OCI-LY7 (cell line): ENCODE data around the gene C1GALT1. TPM values are rescaled to one million over a fixed set of nuclear protein-coding genes. Genes with fewer than 3 reads are reported as not detected.

ENCODE experiments used
- BruUV-seq: library from RNA; stranded (reverse); fragments of 400-500 nt; replicated peaks from 2 replicates; lab custom pipeline; 2021; lab: Mats Ljungman, UMichigan
- CTCF ChIA-PET: fragments of 300-600 bp; sonication (Branson Sonifier 250); formaldehyde crosslinking; loops from one replicate; lab custom pipeline; 2022; ENCODE audit warnings: antibody characterized with exemption; ENCODE audit not compliant: unreplicated experiment; lab: Charles Lee
- POLR2A ChIA-PET: fragments of 300-600 bp; sonication (Branson Sonifier 250); formaldehyde crosslinking; loops from one replicate; lab custom pipeline; 2022; ENCODE audit warnings: antibody characterized with exemption; lab: Charles Lee
- DNase-seq: peaks from one replicate; pipeline ENCODE4 v3.0.0-alpha.2; 2015; ENCODE audit warnings: low spot score
- H2AFZ ChIP-seq: fragments of 200-600 bp; sonication (generic), shearing (Covaris generic); 2 replicates; pipeline ENCODE4 v1.6.1; 2014; ENCODE audit warnings: mild to moderate bottlenecking, antibody characterized with exemption, low read length, moderate library complexity
- H3K27ac ChIP-seq: fragments of 200-600 bp; sonication (generic); 2 replicates; pipeline ENCODE4 v1.5.1; 2014; ENCODE audit warnings: mixed run types, low read depth, mild to moderate bottlenecking, moderate library complexity, low read length, inconsistent platforms; ENCODE audit not compliant: poor library complexity, severe bottlenecking
- H3K36me3 ChIP-seq: fragments of 200-600 bp; sonication (generic); 2 replicates; pipeline ENCODE4 v1.6.1; 2014; ENCODE audit warnings: mild to moderate bottlenecking, antibody characterized with exemption, low read length, moderate library complexity, mixed read lengths; ENCODE audit not compliant: insufficient read depth
- H3K4me1 ChIP-seq: fragments of 200-600 bp; sonication (generic); 2 replicates; pipeline ENCODE4 v1.5.1; 2014; ENCODE audit warnings: mild to moderate bottlenecking, low read length; ENCODE audit not compliant: insufficient read depth, poor library complexity, severe bottlenecking
- H3K4me2 ChIP-seq: fragments of 200-600 bp; sonication (generic); 2 replicates; pipeline ENCODE4 v1.6.1; 2014; ENCODE audit warnings: mild to moderate bottlenecking, low read length
- H3K4me3 ChIP-seq: fragments of 200-600 bp; sonication (generic); 2 replicates; pipeline ENCODE4 v1.5.1; 2014; ENCODE audit warnings: mild to moderate bottlenecking, low read depth, low read length; ENCODE audit not compliant: poor library complexity, severe bottlenecking
- H3K79me2 ChIP-seq: fragments of 200-600 bp; sonication (generic); 2 replicates; pipeline ENCODE4 v1.6.1; 2016; ENCODE audit warnings: low read depth, mild to moderate bottlenecking, low read length, moderate library complexity, mixed read lengths; ENCODE audit not compliant: insufficient read depth
- H3K9me2 ChIP-seq: fragments of 200-600 bp; sonication (generic); 2 replicates; pipeline ENCODE4 v1.6.1; 2016; ENCODE audit warnings: mild to moderate bottlenecking, low read length, mixed read lengths; ENCODE audit not compliant: insufficient read depth
- H3K9me3 ChIP-seq: fragments of 200-600 bp; sonication (generic); 2 replicates; pipeline ENCODE4 v1.6.1; 2014; ENCODE audit warnings: mild to moderate bottlenecking, mixed run types, low read length, mixed read lengths
- H4K20me1 ChIP-seq: fragments of 200-600 bp; sonication (generic); 2 replicates; pipeline ENCODE4 v1.6.1; 2014; ENCODE audit warnings: mild to moderate bottlenecking, antibody characterized with exemption, low read length, moderate library complexity, mixed read lengths; ENCODE audit not compliant: insufficient read depth
- EZH2phosphoT487 ChIP-seq: fragments of 200-600 bp; sonication (generic); IDR thresholded peaks from 2 replicates; pipeline ENCODE4 v1.6.1; 2018; ENCODE audit warnings: low read depth, borderline replicate concordance, mild to moderate bottlenecking, mixed run types, antibody characterized with exemption, low read length, moderate library complexity, mixed read lengths
- intact Hi-C: fragments of 100-400 bp; cut with micrococcal nuclease; formaldehyde crosslinking; loops from one replicate; pipeline ENCODE4 v1.10.0; 2022; ENCODE audit not compliant: unreplicated experiment
- total RNA-seq, 2 experiments: library from RNA; depleted of rRNA in 1 of 2; stranded (reverse); fragments of >200 nt in 1 of 2; shearing (Covaris generic) in 1 of 2; gene quantifications; 2 replicates each; pipeline ENCODE4 v1.2.3, GENCODE V29; 2014 to 2022
- TF ChIP-seq, protein P1 (sequence below): fragments of 200-600 bp; sonication (generic); conservative IDR thresholded peaks from 2 replicates; pipeline ENCODE4 v1.5.1; 2014; ENCODE audit warnings: mild to moderate bottlenecking, antibody characterized with exemption, low read length, moderate library complexity, mixed read lengths

The C1GALT1 gene
- total RNA-seq, 2 experiments from 2014 or later = 18.9 to 31.6 TPM

DNA sequence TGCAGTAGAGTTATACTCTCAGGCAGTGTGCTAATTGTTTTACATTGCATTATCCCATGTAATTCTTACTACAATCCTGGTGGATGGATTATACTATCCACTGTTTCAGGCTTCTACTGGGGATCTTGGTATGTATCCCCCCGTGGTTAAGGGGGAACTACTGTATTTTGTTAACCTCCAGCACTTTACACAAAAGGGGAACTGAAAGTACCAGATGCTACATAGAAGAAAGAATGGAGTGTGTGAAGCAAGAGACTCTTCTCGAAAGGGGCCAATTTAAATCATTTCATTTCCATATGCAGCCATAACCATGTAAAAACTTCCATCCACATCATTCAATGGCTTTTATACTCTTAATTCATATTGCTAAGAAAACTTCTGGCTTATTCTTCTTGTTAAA, 69.4 kb downstream of the C1GALT1 start:
- H3K79me2 ChIP-seq = peaks cover 11% of the 10 kb centered on the region; the same call in 1 of the 2 replicates
- no peaks in the 10 kb centered on the region for H4K20me1 ChIP-seq
- peak overlapping the region; percentile 75 for H3K4me2 ChIP-seq
- peak; percentile 93 for DNase-seq
- peak overlapping the region; percentile 39 for H3K4me3 ChIP-seq
- TF ChIP-seq EZH2phosphoT487 = no peak
- TF ChIP-seq, protein P1, sequence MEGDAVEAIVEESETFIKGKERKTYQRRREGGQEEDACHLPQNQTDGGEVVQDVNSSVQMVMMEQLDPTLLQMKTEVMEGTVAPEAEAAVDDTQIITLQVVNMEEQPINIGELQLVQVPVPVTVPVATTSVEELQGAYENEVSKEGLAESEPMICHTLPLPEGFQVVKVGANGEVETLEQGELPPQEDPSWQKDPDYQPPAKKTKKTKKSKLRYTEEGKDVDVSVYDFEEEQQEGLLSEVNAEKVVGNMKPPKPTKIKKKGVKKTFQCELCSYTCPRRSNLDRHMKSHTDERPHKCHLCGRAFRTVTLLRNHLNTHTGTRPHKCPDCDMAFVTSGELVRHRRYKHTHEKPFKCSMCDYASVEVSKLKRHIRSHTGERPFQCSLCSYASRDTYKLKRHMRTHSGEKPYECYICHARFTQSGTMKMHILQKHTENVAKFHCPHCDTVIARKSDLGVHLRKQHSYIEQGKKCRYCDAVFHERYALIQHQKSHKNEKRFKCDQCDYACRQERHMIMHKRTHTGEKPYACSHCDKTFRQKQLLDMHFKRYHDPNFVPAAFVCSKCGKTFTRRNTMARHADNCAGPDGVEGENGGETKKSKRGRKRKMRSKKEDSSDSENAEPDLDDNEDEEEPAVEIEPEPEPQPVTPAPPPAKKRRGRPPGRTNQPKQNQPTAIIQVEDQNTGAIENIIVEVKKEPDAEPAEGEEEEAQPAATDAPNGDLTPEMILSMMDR = no peak
- BruUV-seq = no TSS peak
- ChIA-PET POLR2A (interaction anchor here (0.7 to 2.3 kb wide), 8 partner anchors 8 to 900 kb away, joined by 3 to 12 read pairs (median 4); no protein-coding TSS in a partner anchor), CTCF (no interaction called here)
- H3K4me1 ChIP-seq = peaks cover 71% of the 10 kb centered on the region
- H3K36me3 ChIP-seq = peaks cover 14% of the 10 kb centered on the region
- intact Hi-C loops = loop anchor here (1.0 to 10.0 kb wide), 4 partner anchors 69 to 673 kb away; partner anchors contain the start of genes C1GALT1, MIOS and UMAD1
- no peaks in the 10 kb centered on the region for H3K9me2 ChIP-seq
- H2AFZ ChIP-seq = peak overlapping the region; percentile 24; the same call in 1 of the 2 replicates
- peak overlapping the region; percentile 76 for H3K27ac ChIP-seq
- H3K9me3 ChIP-seq = no peaks in the 10 kb centered on the region

DNA sequence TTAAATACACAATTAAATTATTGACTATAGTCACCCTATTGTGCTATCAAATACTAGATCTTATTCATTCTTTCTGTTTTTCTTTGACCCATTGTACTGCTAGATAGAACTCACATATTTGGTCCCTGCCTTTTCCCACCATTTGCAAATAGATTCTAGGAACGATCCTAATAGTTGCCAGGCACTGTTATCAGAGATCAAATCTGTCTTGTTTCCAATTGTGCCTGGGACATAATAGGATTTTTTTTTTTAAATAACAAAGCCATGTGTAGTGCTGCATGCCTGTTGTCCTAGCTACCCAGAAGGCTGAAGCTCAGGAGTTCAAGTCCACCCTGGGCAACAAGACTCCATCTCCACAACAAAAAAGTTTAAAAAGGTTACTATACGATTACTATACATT, 72.0 kb downstream of the C1GALT1 start:
- no peak overlapping the region for H3K27ac ChIP-seq

More for the DNA sequence above, 72.0 kb downstream of the C1GALT1 start:
- H3K79me2 ChIP-seq = peaks cover 11% of the 10 kb centered on the region; the same call in 1 of the 2 replicates
- H3K4me3 ChIP-seq = no peak overlapping the region
- no peak for DNase-seq
- no peak overlapping the region for H2AFZ ChIP-seq
- H3K4me1 ChIP-seq = peaks cover 76% of the 10 kb centered on the region
- no peak overlapping the region for H3K4me2 ChIP-seq
- intact Hi-C loops = loop anchor here (10.0 kb wide), 2 partner anchors 390 to 670 kb away; partner anchors contain the start of gene UMAD1
- CTCF ChIA-PET = no interaction called here
- TF ChIP-seq EZH2phosphoT487 = no peak
- TF ChIP-seq, protein P1 = no peak
- peaks cover 14% of the 10 kb centered on the region for H3K36me3 ChIP-seq
- POLR2A ChIA-PET = interaction anchor here (1.2 kb wide), 1 partner anchor 14 kb away, joined by 3 read pairs; no protein-coding TSS in a partner anchor
- no TSS peak for BruUV-seq
- no peaks in the 10 kb centered on the region for H3K9me2 ChIP-seq
- no peaks in the 10 kb centered on the region for H4K20me1 ChIP-seq
- H3K9me3 ChIP-seq = no peaks in the 10 kb centered on the region
